Measurements from ENCODE around the gene RAB5IF. TPM values are rescaled to one million over a fixed set of nuclear protein-coding genes. Genes with fewer than 3 reads are reported as not detected.

The RAB5IF gene
- total and polyA plus RNA-seq, 5 donors, result 60.2 to 74.3 (median 64.2) TPM

DNA sequence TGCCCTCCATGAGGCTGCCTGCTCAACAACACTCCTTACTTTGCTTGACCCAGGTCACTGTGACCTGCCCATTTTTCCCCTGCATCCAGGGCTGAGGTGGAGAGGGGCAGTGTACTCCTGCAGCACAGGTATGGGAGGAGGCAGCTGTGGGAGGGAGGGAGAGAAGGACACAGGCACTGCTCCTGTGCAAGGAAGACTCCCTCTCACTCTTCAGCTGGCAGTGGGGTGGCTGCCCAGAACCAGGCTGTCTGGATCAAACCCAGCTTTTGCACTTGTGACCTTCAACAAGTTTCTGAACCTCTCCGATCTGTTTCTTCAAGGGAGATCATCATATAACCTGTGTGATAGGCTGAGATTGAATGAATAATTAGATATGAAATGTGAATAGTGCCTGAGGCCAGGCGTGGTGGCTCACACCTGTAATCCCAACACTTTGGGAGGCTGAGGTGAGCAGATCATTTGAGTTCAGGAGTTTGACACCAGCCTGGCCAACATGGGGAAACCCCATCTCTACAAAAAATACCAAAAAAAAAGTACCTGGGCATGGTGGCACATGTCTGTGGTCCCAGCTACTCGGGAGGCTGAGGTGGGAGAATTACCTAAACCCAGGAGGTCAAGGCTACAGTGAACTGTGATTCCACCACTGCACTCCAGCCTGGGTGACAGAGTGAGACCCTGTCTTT lies 18.1 kb upstream of the RAB5IF start:
- Histone ChIP-seq H3K9me3 (ENCODE audit: control insufficient read depth, low read length) (no peaks in the 10 kb centered on the region), H3K4me3 (ENCODE audit: low read length) (no peak overlapping the region), H3K4me1 (ENCODE audit: control insufficient read depth, insufficient read depth, low read length) (no peaks in the 10 kb centered on the region), H3K27ac (ENCODE audit: low read length) (no peak overlapping the region), H3K27me3 (ENCODE audit: control insufficient read depth, insufficient read depth) (no peaks in the 10 kb centered on the region)
- peak; percentile 14 to 57 for ATAC-seq
- WGBS, result 81% methylated on average over 3 of the region's 3 CpGs
- intact Hi-C loops (cut with DNase I), result no loop called here
- DNase-seq, result no peak

DNA sequence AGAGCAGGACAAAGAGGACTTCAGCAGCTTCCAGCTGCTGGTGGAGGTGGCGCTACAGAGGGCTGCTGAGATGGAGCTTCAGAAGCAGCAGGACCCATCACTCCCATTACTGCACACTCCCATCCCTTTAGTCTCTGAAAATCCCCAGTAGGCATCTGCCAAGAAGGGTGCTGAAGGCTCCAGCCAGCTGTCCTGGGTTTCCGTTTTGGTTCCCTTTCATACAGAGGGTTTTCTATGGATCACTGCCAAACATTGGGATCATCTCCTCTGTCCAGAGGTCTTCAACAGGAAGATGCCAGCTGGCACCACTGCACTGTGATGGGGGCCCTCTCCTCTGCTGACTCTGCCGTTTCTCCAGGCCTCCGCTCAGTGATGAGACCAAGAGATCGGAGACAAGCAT lies 14.3 kb upstream of the RAB5IF start:
- Histone ChIP-seq H3K9me3 (ENCODE audit: control insufficient read depth, low read length) (no peaks in the 10 kb centered on the region), H3K27ac (ENCODE audit: low read length) (no peak overlapping the region), H3K4me3 (ENCODE audit: low read length) (no peak overlapping the region), H3K4me1 (ENCODE audit: control insufficient read depth, insufficient read depth, low read length) (no peaks in the 10 kb centered on the region), H3K27me3 (ENCODE audit: control insufficient read depth, insufficient read depth) (no peaks in the 10 kb centered on the region)
- ATAC-seq (no peak), DNase-seq (no peak)
- WGBS, result 72% methylated on average over 5 of the region's 5 CpGs
- intact Hi-C loops (cut with DNase I), result loop anchor here in 3 of 4 donors (5.0 kb wide), 1 partner anchor 34 kb away; no protein-coding TSS in a partner anchor

DNA sequence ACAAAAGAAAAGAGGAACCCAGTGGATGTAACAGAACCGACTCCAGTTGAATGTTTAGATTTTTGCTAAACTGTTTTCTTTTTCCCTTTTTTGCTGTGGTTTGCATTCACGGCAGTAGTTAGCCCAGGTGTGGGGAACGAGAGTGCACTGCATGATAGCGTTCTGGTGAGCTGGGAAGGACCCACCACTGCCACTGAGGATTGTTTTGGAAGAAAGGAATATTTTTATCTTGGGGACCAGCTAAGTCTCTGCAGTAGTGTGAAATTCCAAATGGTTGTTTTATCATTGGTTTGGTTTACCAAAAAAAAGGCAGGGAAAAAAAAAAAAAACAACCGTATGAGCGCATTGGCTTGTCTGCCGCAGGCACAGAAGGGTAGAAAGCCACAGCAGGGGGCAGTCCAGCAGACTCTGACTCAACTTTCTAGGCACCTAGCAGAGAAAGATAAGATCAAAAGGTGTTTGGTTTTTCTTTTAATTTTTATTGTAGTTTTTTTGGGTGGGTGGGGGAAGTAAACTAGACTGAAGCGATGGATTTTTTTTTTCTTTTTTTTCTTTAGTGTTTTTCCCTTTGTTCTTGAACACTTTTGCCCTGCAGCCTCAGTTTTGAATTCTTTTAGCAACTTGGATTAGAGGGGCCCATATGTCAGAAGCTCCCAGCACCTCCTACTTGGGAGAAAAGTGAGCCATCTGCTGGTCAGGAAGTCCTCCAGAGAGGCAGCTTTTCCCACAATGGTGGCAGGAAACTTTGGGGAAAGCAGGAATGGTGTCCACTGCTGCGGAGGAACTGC lies 13.5 kb upstream of the RAB5IF start:
- ATAC-seq, result peak; percentile 46 to 48
- H3K9me3 ChIP-seq (ENCODE audit: control insufficient read depth, low read length), result no peaks in the 10 kb centered on the region
- WGBS, result 78% methylated on average over 9 of the region's 9 CpGs
- H3K27ac ChIP-seq (ENCODE audit: low read length), result no peak overlapping the region
- H3K4me3 ChIP-seq (ENCODE audit: low read length), result no peak overlapping the region
- peak in 1 of 3 donors; percentile 61 for DNase-seq
- intact Hi-C loops (cut with DNase I), result loop anchor here in 3 of 4 donors (5.0 kb wide), 1 partner anchor 35 kb away; no protein-coding TSS in a partner anchor
- no peaks in the 10 kb centered on the region for H3K27me3 ChIP-seq (ENCODE audit: control insufficient read depth, insufficient read depth)
- H3K4me1 ChIP-seq (ENCODE audit: control insufficient read depth, insufficient read depth, low read length), result no peaks in the 10 kb centered on the region

DNA sequence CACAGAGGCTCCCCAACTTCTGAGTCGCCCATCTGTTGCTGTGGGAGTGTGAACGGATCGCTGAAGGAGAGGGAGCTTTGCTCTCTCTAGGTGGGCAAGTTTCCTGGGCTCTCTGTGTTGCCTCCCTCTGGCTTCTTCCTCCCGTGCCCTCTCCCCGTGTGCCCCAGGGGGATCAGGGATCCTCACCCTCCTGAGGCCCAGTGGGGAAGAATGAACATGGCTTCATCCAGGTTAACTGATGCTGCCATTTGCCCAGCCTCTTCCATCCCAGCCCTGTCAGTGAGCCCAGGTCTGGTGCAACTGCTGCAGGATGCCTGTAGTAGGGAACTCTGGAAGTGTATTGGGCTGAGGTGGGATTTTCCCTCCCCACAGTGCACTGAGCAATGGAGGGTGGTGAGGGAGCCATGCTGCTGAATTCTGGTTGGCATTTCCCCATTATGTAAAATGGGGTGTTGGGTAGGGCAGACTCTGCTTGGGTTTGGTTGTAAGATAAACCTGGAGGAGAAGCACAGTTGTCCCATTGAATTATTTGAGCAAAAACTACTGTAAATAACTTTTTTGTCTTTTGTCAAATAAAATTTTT lies 12.1 kb upstream of the RAB5IF start:
- H3K9me3 ChIP-seq (ENCODE audit: control insufficient read depth, low read length), result no peaks in the 10 kb centered on the region
- 86% methylated on average over 5 of the region's 5 CpGs for WGBS
- H3K27ac ChIP-seq (ENCODE audit: low read length), result no peak overlapping the region
- intact Hi-C loops (cut with DNase I), result loop anchor here in 3 of 4 donors (5.0 kb wide), 1 partner anchor 36 kb away; no protein-coding TSS in a partner anchor
- DNase-seq (no peak), ATAC-seq (no peak)
- no peak overlapping the region for H3K4me3 ChIP-seq (ENCODE audit: low read length)
- H3K27me3 ChIP-seq (ENCODE audit: control insufficient read depth, insufficient read depth), result no peaks in the 10 kb centered on the region
- no peaks in the 10 kb centered on the region for H3K4me1 ChIP-seq (ENCODE audit: control insufficient read depth, insufficient read depth, low read length)

DNA sequence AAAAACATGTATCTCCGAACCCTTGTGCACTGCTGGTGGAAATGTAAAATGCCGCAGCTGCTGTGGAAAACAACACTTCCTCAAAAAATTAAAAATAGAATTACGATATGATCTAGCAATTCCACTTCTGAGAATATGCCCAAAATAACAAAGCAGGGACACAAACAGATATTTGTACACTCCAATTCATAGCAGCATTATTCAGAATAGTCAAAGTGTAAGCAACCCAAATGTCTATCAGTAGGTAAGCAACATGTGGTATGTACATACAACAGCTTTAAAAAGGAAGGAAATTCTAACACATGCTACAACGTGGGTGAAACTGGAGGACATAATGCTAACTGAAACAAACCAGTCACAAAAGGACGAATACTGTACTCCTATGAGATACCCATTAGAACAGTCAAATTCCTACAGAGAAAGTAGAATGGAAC lies 5.7 kb upstream of the RAB5IF start:
- 31% methylated on average over 5 of the region's 5 CpGs for whole genome bisulfite sequencing
- DNase-seq (no peak), ATAC-seq (no peak)
- no peaks in the 10 kb centered on the region for H3K27me3 ChIP-seq (ENCODE audit: control insufficient read depth, insufficient read depth)
- no peaks in the 10 kb centered on the region for H3K9me3 ChIP-seq (ENCODE audit: control insufficient read depth, low read length)
- H3K4me1 ChIP-seq (ENCODE audit: control insufficient read depth, insufficient read depth, low read length), result peaks cover 2% of the 10 kb centered on the region
- intact Hi-C loops (cut with DNase I), result loop anchor here in 1 of 4 donors (10.0 kb wide), 1 partner anchor 145 kb away; the partner anchor contains the start of gene NDRG3
- no peak overlapping the region for H3K4me3 ChIP-seq (ENCODE audit: low read length)
- H3K27ac ChIP-seq (ENCODE audit: low read length), result no peak overlapping the region

DNA sequence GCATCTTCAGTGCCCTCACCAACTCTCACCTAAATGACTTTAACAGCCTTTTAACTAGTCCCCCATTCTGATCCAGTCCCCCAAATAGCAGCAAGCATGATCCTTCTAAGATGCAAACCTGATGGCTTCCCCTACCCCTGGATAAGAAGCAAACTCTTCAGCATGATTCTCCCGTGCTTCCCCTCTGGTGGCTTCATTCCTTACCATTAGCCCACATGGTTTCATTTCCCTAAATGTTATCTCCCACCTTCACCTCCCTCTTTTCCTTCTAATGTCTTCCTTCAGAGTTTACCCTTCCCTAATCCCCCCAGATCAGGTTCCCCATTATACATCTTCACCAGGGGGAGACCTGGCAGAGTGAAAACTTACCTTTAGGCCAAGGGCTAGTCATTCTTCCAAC lies 4.0 kb upstream of the RAB5IF start:
- ATAC-seq (no peak), DNase-seq (no peak)
- no peaks in the 10 kb centered on the region for H3K27me3 ChIP-seq (ENCODE audit: control insufficient read depth, insufficient read depth)
- H3K9me3 ChIP-seq (ENCODE audit: control insufficient read depth, low read length), result no peaks in the 10 kb centered on the region
- peaks cover 3% of the 10 kb centered on the region for H3K4me1 ChIP-seq (ENCODE audit: control insufficient read depth, insufficient read depth, low read length)
- no peak overlapping the region for H3K27ac ChIP-seq (ENCODE audit: low read length)
- H3K4me3 ChIP-seq (ENCODE audit: low read length), result no peak overlapping the region
- 57% methylated on average over 1 of the region's 1 CpG for WGBS
- intact Hi-C loops (cut with DNase I), result loop anchor here in 1 of 4 donors (10.0 kb wide), 1 partner anchor 143 kb away; the partner anchor contains the start of gene NDRG3

DNA sequence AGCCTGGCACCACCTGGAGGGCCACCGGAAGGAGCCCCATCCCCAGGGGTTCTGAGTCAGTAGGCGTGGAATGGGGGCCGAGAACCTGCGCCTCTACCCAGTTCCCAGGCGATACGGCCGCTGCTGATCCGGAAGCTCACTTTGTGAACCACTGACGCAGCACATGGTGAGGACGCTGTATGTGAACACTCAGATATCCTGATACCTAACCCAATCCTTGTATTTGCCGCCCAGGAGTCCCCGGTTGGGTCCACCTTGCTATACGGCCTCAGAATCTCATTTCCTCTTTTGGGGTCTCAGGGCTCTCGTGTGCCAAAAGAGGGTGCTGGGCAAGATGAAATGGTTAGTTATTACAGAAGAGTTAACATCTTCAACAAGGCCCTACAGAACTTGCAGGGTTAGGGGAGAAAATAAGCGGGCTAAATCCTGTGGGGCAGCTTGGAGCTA lies 604 bp upstream of the RAB5IF start:
- Histone ChIP-seq H3K9me3 (ENCODE audit: control insufficient read depth, low read length) (no peaks in the 10 kb centered on the region), H3K27me3 (ENCODE audit: control insufficient read depth, insufficient read depth) (no peaks in the 10 kb centered on the region), H3K4me1 (ENCODE audit: control insufficient read depth, insufficient read depth, low read length) (peaks cover 2% of the 10 kb centered on the region), H3K4me3 (ENCODE audit: low read length) (peak overlapping the region; percentile 29), H3K27ac (ENCODE audit: low read length) (peak overlapping the region; percentile 89)
- WGBS, result 40% methylated on average over 15 of the region's 15 CpGs
- ATAC-seq, result peak; percentile 2 to 50
- intact Hi-C loops (cut with DNase I), result loop anchor here in 2 of 4 donors (2.0 to 10.0 kb wide), 2 partner anchors 48 to 140 kb away; partner anchors contain the start of gene NDRG3 (in 1 of the 2)
- DNase-seq, result peak; percentile 47 to 75 (median 65)

DNA sequence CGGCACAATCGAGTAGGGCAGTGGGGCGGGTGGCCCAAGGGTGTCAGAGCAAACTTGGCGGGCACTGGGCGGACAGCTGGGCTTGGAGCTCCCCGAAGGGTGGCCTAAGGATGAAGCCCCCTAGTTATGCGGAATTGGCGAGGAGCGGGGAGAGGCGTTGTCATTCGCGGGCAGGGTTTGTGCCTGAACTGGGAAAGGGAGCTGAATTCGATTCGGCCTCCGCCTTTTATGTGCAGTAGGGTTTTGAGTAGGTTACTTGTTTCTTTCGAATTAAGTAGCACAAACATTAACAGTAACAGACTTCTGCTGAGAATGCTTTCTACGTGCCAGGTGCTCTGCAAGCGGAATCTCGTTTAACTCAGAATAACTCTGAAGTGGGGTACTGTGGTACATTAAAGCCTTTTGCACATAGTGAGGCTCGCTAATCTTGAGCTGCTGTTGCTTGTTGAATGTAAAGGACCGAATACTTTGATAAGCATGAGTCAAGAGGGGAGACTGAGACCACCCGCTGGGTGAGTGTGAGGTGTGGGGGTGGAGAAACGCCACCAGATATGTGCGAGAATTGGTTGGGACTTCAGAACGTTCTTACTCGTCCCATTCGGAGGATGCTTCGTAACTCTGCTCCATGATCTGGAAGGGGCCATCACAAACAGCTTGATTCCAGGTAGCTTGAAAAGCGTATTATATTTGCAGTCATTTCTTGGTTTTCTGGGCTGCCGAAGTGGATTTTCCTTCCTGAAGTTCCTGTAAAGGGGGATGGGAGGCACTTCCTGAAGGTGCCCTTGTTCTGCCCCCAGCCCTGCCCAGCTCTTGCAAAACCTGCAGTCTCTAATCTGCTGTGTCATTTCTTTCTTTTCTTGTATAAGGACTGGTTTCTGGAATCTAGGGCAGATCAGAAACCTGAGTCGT lies 833 bp downstream of the RAB5IF start:
- Histone ChIP-seq H3K4me3 (ENCODE audit: low read length) (peak overlapping the region; percentile 78), H3K27ac (ENCODE audit: low read length) (peak overlapping the region; percentile 43), H3K9me3 (ENCODE audit: control insufficient read depth, low read length) (no peaks in the 10 kb centered on the region), H3K4me1 (ENCODE audit: control insufficient read depth, insufficient read depth, low read length) (peaks cover 2% of the 10 kb centered on the region), H3K27me3 (ENCODE audit: control insufficient read depth, insufficient read depth) (no peaks in the 10 kb centered on the region)
- no peak for ATAC-seq
- no peak for DNase-seq
- WGBS, result 3% methylated on average over 31 of the region's 31 CpGs
- intact Hi-C loops (cut with DNase I), result loop anchor here in 1 of 4 donors (10.0 kb wide), 1 partner anchor 138 kb away; the partner anchor contains the start of gene NDRG3

DNA sequence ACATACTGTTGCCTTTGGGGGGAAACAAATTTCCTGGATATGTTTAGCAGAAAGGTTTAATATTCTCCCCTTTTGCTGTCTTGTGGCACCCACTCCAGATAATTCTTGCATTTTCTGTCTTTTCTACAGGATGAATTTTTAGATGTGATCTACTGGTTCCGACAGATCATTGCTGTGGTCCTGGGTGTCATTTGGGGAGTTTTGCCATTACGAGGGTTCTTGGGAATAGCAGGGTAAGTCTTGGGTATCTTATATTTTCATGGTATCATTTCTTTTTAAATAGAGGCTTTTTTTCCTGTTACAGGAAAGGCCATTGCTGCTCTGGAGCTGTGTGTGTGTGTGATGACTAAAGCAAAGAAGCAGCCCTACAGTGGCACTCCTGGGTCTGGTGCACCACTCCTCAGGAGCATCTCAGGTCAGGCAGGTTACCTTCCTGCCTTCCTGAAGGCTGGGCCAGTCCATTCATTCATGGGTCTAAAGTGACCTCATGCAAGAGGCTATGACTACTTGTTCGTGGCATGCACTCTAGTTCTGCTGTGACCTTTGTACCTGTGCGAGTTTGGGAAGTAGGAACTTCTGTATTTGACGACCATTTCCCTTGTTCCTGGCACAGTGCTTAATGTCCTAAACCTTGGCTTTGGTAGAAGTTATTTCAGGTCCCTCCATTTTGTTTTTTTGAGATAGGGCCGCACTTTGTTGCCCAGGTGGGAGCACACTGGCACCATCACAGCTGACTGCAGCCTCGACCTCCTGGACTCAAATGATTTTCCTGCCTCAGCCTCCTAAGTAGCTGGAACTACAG lies 2.2 kb downstream of the RAB5IF start:
- no peak for ATAC-seq
- Histone ChIP-seq H3K4me3 (ENCODE audit: low read length) (no peak overlapping the region), H3K27ac (ENCODE audit: low read length) (no peak overlapping the region), H3K9me3 (ENCODE audit: control insufficient read depth, low read length) (no peaks in the 10 kb centered on the region), H3K27me3 (ENCODE audit: control insufficient read depth, insufficient read depth) (no peaks in the 10 kb centered on the region), H3K4me1 (ENCODE audit: control insufficient read depth, insufficient read depth, low read length) (peaks cover 2% of the 10 kb centered on the region)
- WGBS, result 82% methylated on average over 7 of the region's 7 CpGs
- intact Hi-C loops (cut with DNase I), result loop anchor here in 1 of 4 donors (10.0 kb wide), 1 partner anchor 137 kb away; the partner anchor contains the start of gene NDRG3
- no peak for DNase-seq
